Measurements from ENCODE around the gene PLA2G4D.

Gene PLA2G4D

DNA sequence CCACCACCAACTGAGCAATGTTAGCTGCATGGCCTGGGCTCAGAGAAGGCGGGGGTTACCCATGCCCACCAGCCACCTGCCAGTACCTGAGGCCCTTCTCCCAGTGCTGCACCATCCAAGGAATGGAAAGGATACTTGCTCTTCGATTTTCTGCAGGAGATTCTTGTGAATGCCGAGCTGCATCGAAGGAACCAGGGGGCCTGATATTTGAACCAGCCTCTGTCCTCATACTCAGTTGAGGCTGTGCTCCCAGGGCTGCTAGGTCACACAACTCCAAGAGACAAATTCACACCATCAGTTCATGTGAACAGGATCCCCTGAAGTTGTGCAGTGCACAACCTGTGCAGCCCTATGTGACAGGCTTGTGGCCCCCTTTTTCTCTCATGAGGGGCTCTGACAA, 44.0 kb upstream of the PLA2G4D start:
- TF ChIP-seq, protein P1, sequence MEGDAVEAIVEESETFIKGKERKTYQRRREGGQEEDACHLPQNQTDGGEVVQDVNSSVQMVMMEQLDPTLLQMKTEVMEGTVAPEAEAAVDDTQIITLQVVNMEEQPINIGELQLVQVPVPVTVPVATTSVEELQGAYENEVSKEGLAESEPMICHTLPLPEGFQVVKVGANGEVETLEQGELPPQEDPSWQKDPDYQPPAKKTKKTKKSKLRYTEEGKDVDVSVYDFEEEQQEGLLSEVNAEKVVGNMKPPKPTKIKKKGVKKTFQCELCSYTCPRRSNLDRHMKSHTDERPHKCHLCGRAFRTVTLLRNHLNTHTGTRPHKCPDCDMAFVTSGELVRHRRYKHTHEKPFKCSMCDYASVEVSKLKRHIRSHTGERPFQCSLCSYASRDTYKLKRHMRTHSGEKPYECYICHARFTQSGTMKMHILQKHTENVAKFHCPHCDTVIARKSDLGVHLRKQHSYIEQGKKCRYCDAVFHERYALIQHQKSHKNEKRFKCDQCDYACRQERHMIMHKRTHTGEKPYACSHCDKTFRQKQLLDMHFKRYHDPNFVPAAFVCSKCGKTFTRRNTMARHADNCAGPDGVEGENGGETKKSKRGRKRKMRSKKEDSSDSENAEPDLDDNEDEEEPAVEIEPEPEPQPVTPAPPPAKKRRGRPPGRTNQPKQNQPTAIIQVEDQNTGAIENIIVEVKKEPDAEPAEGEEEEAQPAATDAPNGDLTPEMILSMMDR (IDR thresholded peaks at IDR 0.05) = no peak

DNA sequence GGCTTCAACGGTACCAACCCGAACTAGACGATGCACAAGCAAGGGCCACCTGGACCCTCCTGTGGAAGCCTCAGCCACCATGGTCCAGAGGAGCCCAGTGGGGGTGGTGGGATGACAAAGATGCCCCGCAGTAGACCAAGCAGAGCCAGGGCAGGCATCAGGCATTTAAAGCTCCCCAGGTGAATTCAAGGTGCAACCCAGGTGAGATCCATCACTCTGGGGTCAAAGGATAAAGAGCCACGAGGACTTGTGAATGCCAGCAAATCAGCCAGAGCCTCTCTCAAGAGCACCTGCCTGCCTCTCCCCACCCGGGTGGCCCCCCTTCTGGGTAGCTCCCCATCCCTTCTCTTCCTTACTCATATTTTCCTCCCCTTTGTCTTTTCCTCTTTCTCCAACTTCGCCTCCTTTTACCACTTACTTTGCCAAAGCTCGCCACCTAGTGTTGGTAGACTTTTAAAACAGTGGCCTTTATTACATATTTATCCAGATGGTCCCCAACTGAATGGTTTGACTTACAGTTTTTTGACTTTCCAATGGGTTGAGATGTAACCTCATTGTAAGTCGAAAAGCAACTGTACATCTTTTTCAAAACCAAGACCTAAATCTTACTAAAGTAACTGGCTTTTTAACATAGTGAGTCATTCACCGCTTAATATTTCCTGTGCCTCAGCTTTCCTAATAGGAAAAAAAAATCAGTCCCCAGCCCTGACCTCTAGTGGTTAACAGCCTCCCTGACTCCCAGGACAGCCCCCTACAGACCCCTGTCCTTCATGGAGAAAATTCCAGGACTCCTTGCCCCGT, 43.3 kb upstream of the PLA2G4D start:
- TF ChIP-seq, protein P1 (IDR thresholded peaks at IDR 0.05) = peak; percentile 71

DNA sequence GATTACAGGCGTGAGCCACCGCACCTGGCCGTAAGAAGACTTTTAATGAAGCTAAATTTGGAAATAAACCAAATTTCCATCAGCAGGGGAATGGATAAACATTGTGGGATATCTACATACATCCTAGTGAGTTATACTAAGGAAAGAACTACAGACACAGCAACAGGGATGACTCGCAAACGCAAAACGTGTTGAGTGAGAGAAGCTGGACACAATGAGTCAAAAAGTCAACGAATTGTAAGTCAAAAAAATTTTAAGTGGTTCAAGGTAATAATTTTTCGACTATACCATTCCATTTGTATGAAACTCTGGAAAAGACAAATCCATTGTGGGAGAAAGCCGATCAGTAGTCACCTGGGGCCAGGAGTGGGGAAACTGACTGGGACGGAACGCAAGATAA, 42.2 kb upstream of the PLA2G4D start:
- TF ChIP-seq, protein P1 (IDR thresholded peaks at IDR 0.05) = no peak

DNA sequence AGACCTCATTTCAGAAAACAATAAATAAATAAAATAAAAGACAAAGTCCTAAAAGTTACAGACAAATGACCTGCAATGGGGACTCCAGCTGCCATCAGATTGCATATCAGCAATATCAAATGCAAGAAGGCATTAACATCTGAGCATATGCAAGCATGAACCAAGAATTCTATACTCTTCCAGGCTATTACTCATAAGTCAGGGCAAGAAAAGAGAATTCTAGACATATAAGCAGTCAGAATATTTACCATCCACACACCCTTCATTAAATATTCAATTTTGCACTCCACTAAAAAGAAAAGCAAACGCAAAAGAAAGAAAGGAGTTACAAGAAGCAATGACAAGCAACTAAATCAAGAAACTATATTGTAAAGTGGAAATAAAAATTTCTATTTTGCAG, 41.0 kb upstream of the PLA2G4D start:
- TF ChIP-seq, protein P1 (IDR thresholded peaks at IDR 0.05) = no peak

DNA sequence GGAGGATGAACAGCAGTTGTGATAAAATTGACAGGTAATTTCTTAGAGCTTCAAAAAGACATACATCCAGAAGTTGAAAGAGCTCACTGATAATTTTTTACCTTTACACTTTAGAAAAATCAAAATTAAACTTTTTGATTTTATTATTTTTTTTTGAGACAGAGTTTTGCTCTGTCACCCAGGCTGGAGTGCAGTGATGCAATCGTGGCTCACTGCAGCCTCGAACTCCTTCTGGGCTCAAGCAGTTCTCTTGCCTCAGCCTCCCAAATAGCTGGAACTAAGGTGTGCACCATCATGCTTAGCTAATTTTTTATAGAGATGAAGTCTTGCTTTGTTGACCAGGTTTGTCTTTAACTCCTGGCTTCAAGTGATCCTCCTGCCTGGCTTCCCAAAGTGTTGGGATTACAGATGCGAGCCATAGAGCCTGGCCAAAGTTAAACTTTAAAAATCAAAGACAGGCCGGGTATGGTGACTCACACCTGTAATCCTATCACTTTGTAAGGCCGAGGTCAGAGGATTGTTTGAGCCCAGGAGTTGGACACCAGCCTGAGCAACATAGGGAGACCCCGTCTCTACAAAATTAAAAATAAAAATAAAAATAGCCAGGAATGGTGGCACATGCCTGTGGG, 40.4 kb upstream of the PLA2G4D start:
- TF ChIP-seq, protein P1 (IDR thresholded peaks at IDR 0.05) = no peak

DNA sequence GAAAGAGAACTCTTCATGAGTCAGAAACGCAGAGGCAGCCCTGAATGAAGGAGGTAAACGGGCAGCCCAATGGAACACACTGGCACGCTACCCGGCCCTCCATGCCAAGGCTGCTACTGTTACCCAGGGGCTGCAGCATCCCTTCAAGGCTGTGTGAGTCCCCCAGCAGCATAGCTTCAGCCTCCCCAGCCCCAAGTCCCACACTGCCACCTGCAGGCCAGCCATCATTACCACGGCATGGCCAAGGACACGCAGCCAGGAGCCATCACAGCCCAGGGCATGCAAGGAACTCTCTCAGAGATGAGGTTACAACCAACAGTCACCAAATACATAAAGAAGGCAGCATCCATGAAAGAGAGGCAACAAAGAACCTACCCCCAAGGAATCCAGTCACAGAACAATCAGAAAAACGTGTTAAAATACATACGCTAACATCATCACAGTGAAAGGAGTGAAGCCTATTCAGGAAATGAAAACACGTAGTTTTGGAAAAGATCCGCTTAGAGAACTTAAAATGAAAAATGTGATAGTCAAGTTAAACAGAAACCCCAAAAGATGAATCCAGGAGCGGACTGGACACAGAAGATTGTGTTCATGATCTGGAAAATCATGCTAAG, 39.6 kb upstream of the PLA2G4D start:
- TF ChIP-seq, protein P1 (IDR thresholded peaks at IDR 0.05) = peak; percentile 86

DNA sequence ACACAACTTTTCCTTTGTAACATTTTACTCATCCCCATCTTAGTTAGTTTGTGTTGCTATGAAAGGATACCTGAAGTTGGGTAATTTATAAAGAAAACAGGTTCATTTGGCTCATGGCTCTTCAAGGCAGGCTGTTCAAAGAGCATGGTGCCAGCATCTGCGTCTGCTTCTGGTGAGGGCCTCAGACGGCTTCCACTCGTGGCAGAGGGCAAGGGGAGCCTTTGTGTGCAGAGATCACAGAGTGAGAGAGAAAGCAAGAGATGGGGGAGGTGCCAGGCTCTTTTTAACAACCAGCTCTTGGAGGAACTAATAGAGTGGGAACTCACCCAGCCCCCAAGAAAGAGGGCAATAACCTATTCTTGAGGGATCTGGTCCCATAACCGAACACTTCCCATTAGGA, 39.0 kb upstream of the PLA2G4D start:
- TF ChIP-seq, protein P1 (IDR thresholded peaks at IDR 0.05) = no peak

Measured in LNCAP (cell line).